BJ (cell line): ENCODE measurements around the gene LRCH2. TPM values are rescaled to one million over a fixed set of nuclear protein-coding genes. Genes with fewer than 3 reads are reported as not detected.
A peak's percentile ranks its signal among the peaks of the same experiment; 100 is the strongest.

Source experiments
- CTCF ChIA-PET: fragments of 350-600 bp; formaldehyde crosslinking; extraction: SDS; loops from one replicate; lab custom pipeline; 2021; ENCODE audit warnings: antibody characterized with exemption, inconsistent platforms; lab: Yijun Ruan, JAX
- POLR2A ChIA-PET: fragments of 300-600 bp; sonication (Branson Sonifier 250); formaldehyde crosslinking; extraction: SDS; loops from one replicate; lab custom pipeline; 2021; ENCODE audit warnings: antibody characterized with exemption; lab: Charles Lee
- DNase-seq: peaks from one replicate; pipeline ENCODE4 v3.0.0-alpha.2; 2011; ENCODE audit warnings: low read depth
- H3K27me3 ChIP-seq: 2 replicates; pipeline ENCODE4 v1.6.0; 2011; ENCODE audit warnings: low read length; ENCODE audit not compliant: control insufficient read depth, insufficient read depth
- H3K36me3 ChIP-seq: 2 replicates; pipeline ENCODE4 v1.5.1; 2011; ENCODE audit warnings: low read length; ENCODE audit not compliant: control insufficient read depth, insufficient read depth
- H3K4me3 ChIP-seq: 2 replicates; pipeline ENCODE4 v1.5.1; 2011; ENCODE audit warnings: low read depth, mild to moderate bottlenecking, control low read depth, low read length
- polyA plus RNA-seq: library from polyadenylated mRNA; depleted of rRNA; stranded (reverse); fragments of >200 nt; gene quantifications from 2 replicates; pipeline ENCODE4 v1.2.3, GENCODE V29; 2011; rRNA removed
- small RNA-seq: library from RNA; depleted of rRNA; stranded (forward); fragments of <200 nt; gene quantifications from one replicate; pipeline ENCODE3, GENCODE V24; 2012; ENCODE audit warnings: low replicate concordance, low read depth; ENCODE audit not compliant: insufficient read length
- TF ChIP-seq, protein P1 (sequence below): IDR thresholded peaks from 2 replicates; pipeline ENCODE4 v1.5.1; 2011; ENCODE audit warnings: low read depth, mild to moderate bottlenecking, control low read depth, inconsistent platforms, low read length, moderate library complexity; ENCODE audit not compliant: insufficient read depth

Gene LRCH2
- polyA plus RNA-seq, 1 experiment, result 1.5 TPM

DNA sequence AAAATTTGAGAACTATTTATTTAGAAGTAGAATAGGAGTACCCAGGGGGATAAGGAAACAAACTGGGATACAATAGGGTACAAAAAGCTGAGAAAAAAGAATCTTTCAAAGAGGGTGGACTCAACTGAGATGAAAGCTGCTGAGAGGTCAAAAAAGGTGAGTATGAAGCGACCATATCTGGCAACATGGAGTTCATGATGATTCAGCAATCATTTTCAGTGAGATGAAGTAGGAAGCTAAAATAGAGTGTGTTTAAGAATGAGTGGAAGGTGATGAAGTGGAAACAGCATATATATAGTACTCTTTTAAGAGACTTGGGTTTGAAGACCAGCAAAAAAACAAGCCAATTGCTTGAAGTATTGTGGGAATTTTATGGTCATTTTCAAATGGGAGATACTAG is 144.5 kb downstream of the LRCH2 start:
- no peak overlapping the region for H3K4me3 ChIP-seq
- H3K36me3 ChIP-seq, result no peaks in the 10 kb centered on the region
- H3K27me3 ChIP-seq, result no peaks in the 10 kb centered on the region
- POLR2A ChIA-PET, result no interaction called here
- TF ChIP-seq, protein P1, sequence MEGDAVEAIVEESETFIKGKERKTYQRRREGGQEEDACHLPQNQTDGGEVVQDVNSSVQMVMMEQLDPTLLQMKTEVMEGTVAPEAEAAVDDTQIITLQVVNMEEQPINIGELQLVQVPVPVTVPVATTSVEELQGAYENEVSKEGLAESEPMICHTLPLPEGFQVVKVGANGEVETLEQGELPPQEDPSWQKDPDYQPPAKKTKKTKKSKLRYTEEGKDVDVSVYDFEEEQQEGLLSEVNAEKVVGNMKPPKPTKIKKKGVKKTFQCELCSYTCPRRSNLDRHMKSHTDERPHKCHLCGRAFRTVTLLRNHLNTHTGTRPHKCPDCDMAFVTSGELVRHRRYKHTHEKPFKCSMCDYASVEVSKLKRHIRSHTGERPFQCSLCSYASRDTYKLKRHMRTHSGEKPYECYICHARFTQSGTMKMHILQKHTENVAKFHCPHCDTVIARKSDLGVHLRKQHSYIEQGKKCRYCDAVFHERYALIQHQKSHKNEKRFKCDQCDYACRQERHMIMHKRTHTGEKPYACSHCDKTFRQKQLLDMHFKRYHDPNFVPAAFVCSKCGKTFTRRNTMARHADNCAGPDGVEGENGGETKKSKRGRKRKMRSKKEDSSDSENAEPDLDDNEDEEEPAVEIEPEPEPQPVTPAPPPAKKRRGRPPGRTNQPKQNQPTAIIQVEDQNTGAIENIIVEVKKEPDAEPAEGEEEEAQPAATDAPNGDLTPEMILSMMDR, result no peak
- CTCF ChIA-PET, result no interaction called here
- no peak for DNase-seq

DNA sequence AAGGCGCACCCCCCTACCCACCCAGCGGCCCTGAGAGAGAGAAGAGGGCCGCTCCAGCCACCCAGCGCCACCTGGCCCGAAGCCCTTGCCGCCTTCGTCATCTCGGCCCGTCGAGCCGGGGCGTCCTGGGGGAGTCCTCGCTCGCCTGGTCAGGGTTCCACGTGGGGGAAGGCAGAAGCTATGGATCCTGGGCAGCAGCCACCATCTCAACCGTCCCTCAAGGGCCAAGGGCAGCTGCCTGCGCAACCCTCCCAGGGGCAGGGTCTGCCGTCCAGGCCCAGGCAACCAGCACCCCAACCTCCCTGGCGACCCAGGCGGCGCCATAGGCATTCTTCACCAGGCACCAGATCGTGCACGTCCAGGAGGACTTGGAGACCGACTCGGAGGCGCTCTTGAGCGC is 165.0 kb downstream of the LRCH2 start:
- TF ChIP-seq, protein P1, result no peak
- Histone ChIP-seq H3K36me3 (no peaks in the 10 kb centered on the region), H3K27me3 (no peaks in the 10 kb centered on the region), H3K4me3 (no peak overlapping the region)
- ChIA-PET CTCF (no interaction called here), POLR2A (no interaction called here)
- DNase-seq, result no peak

DNA sequence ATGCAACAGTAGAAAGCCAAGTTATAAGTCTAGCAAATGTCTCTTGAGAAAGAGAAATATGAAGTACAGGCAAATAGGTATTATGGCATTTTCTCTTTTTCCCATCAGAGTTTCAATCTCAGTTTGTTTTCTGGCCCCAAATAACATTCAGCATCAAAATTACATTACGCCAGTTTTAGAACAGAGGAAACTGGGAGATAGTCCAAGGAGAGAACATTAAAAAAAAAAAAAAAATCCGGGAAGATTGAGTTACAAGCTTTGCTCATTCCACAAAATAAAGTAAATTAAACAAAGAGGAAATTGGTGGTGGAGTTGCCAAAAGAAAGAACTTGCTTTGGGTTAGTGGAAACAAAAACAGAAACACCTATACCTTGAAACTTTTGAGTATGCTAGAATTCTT is 166.1 kb downstream of the LRCH2 start:
- Histone ChIP-seq H3K36me3 (no peaks in the 10 kb centered on the region), H3K27me3 (no peaks in the 10 kb centered on the region), H3K4me3 (no peak overlapping the region)
- TF ChIP-seq, protein P1, result no peak
- CTCF ChIA-PET, result no interaction called here
- no peak for DNase-seq
- POLR2A ChIA-PET, result no interaction called here

DNA sequence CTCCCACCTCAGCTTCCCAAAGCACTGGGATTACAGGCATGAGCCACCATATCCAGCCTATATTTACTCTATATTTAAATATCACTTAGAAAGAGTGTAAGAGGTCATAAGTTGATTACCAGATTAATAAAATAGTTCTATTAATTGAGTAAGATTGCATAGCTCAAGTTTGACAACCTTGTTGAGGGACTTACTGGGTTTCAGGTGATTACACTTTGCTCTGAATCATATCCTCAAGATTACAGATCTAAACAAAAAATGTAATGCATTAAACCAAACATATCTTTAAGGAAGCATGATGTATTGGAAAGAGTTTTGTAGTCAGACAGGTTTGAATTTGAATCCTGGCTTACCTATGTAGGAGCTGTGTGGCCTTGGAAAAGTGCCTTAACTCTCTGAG is 168.6 kb downstream of the LRCH2 start:
- TF ChIP-seq, protein P1, result no peak
- CTCF ChIA-PET, result no interaction called here
- no peak overlapping the region for H3K4me3 ChIP-seq
- H3K27me3 ChIP-seq, result no peaks in the 10 kb centered on the region
- no peak for DNase-seq
- H3K36me3 ChIP-seq, result no peaks in the 10 kb centered on the region
- POLR2A ChIA-PET, result no interaction called here

Small RNA genes lying within 50 kb of the gene (small RNA-seq; reads per million reads assigned to genes)
- gene RF00019 (not detected), gene SNORA35B (3.8 reads per million, percentile 50 among the genes with 10 or more reads in this experiment)

Other genes with a start within 250 kb of the LRCH2 start
- 0.44 and 0.99 TPM in 2 replicates for gene IL13RA2, start 216.5 kb downstream of the LRCH2 start, polyA plus RNA-seq
- not detected in 2 replicates for gene RBMXL3, start 44.7 kb downstream of the LRCH2 start, polyA plus RNA-seq
- gene LUZP4, start 55.6 kb upstream of the LRCH2 start, polyA plus RNA-seq, result not detected in 2 replicates